ENCODE data around the gene NAB2.

- TF ChIP-seq CTCF (IDR thresholded peaks at IDR 0.05) (no peak), POLR2A (IDR thresholded peaks at IDR 0.05) (no peak)
Measured at GRCh38 chr12:57133013-57133569, 44.2 kb downstream of the NAB2 start.
